Hepatocyte (in vitro differentiated cells): ENCODE results near the gene MYO1D. TPM values are rescaled to one million over a fixed set of nuclear protein-coding genes. Genes with fewer than 3 reads are reported as not detected.

Source experiments
- DNase-seq: peaks from one replicate; pipeline ENCODE4 v3.0.0-alpha.2; 2016; ENCODE audit warnings: low spot score
- H2AFZ ChIP-seq: fragments of 200-600 bp; sonication (generic); 2 replicates; pipeline ENCODE4 v1.6.0; 2016; ENCODE audit warnings: antibody characterized with exemption, mild to moderate bottlenecking
- H3K27ac ChIP-seq: fragments of 200-600 bp; sonication (generic); 2 replicates; pipeline ENCODE4 v1.5.1; 2016; ENCODE audit warnings: mild to moderate bottlenecking
- H3K27me3 ChIP-seq: fragments of 200-600 bp; sonication (generic); 2 replicates; pipeline ENCODE4 v1.6.1; 2016
- H3K36me3 ChIP-seq: fragments of 200-600 bp; sonication (generic); replicated peaks from 2 replicates; pipeline ENCODE4 v1.5.1; 2016; ENCODE audit warnings: low read depth; ENCODE audit not compliant: insufficient read depth
- H3K4me1 ChIP-seq: fragments of 200-600 bp; sonication (generic); 2 replicates; pipeline ENCODE4 v1.5.1; 2016; ENCODE audit warnings: mild to moderate bottlenecking, moderate library complexity; ENCODE audit not compliant: insufficient read depth
- H3K4me2 ChIP-seq: fragments of 200-600 bp; sonication (generic); 2 replicates; pipeline ENCODE4 v1.6.0; 2016
- H3K4me3 ChIP-seq: fragments of 200-600 bp; sonication (generic); 2 replicates; pipeline ENCODE4 v1.5.1; 2016; ENCODE audit warnings: mild to moderate bottlenecking
- H3K79me2 ChIP-seq: fragments of 200-600 bp; sonication (generic); 2 replicates; pipeline ENCODE4 v1.6.0; 2017; ENCODE audit warnings: mild to moderate bottlenecking
- H3K9me2 ChIP-seq: fragments of 200-600 bp; sonication (generic); replicated peaks from 2 replicates; pipeline ENCODE4 v1.6.0; 2017; ENCODE audit warnings: mild to moderate bottlenecking; ENCODE audit not compliant: insufficient read depth
- H3K9me3 ChIP-seq: fragments of 200-600 bp; sonication (generic); 2 replicates; pipeline ENCODE4 v1.5.1; 2016; ENCODE audit warnings: low read depth, mild to moderate bottlenecking
- H4K20me1 ChIP-seq: fragments of 200-600 bp; sonication (generic); 2 replicates; pipeline ENCODE4 v1.6.0; 2016; ENCODE audit warnings: mild to moderate bottlenecking; ENCODE audit not compliant: insufficient read depth, poor library complexity, severe bottlenecking
- EZH2 ChIP-seq: fragments of 200-600 bp; sonication (generic); IDR thresholded peaks from 2 replicates; pipeline ENCODE4 v1.6.1; 2016; ENCODE audit warnings: antibody characterized with exemption, mild to moderate bottlenecking, borderline replicate concordance
- EZH2phosphoT487 ChIP-seq: fragments of 200-600 bp; sonication (generic); IDR thresholded peaks from one replicate; pipeline ENCODE4 v1.6.1; 2018; ENCODE audit warnings: antibody characterized with exemption, mild to moderate bottlenecking, low read depth, moderate library complexity; ENCODE audit not compliant: unreplicated experiment, severe bottlenecking
- WGBS: methylation state at CpG from one replicate; pipeline ENCODE4 v1.1.6; 2016; ENCODE audit warnings: low lambda C conversion rate; ENCODE audit errors: missing lambda C conversion rate; 5-methylcytosine and 5-hydroxymethylcytosine counted together
- polyA plus RNA-seq: library from polyadenylated mRNA; unstranded; fragments of >200 nt; fragmentation: Nextera tagmentation; extraction: Ambion mirVana; gene quantifications from 2 replicates; pipeline ENCODE4 v1.2.1, GENCODE V29; 2016
- total RNA-seq: library from RNA; depleted of rRNA; stranded (reverse); fragments of >200 nt; gene quantifications from 2 replicates; pipeline ENCODE4 v1.2.3, GENCODE V29; 2014
- TF ChIP-seq, protein P1 (sequence below): fragments of 200-600 bp; sonication (generic); IDR thresholded peaks from 2 replicates; pipeline ENCODE4 v1.5.1; 2016; ENCODE audit warnings: antibody characterized with exemption, mild to moderate bottlenecking; ENCODE audit not compliant: poor library complexity

MYO1D gene
- total and polyA plus RNA-seq, 2 experiments from 2014 or later = 36.2 to 89.0 TPM

DNA sequence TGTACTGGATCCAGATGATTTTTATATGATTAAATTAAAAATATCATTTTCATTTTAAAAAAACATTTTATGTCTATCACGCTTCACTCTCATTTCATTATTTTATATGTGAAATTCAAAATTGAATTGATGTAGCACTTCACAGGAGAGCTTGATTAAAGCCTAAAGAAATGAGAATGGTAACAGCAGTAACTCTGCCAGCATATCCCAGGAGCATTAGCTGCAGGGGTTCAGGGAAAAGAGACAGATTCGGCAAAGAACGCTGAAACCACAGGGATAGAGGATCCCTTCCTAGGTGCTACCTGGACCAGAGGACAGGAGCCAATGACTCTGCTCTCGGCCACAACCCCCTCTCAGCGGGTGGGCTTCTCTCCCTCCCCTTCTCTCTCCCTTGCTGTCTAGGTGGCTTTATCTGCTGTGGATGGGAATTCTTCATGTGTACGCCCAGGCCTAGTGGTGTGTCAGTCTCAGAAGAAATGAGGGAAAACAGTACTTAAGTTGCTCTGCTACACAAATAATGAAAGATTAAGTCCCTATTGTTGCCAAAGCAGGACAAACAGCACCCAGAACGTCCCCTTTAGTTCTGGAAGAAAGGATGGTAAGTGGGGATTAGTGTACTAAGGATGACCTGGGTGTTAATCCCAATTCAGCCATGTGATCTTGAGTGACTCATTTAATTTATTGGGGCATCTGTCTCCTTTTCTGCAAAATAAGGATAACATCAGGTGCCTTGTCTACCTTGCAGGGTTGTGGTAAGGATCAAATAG, 266.9 kb downstream of the MYO1D start:
- Histone ChIP-seq H3K4me2 (no peak overlapping the region), H3K79me2 (peaks cover 3% of the 10 kb centered on the region), H2AFZ (no peak overlapping the region), H3K4me3 (no peak overlapping the region), H3K9me2 (no peaks in the 10 kb centered on the region), H3K27me3 (no peaks in the 10 kb centered on the region), H3K27ac (no peak overlapping the region), H3K9me3 (no peaks in the 10 kb centered on the region), H3K4me1 (no peaks in the 10 kb centered on the region), H4K20me1 (no peaks in the 10 kb centered on the region), H3K36me3 (no peaks in the 10 kb centered on the region)
- no peak for DNase-seq
- TF ChIP-seq, protein P1, sequence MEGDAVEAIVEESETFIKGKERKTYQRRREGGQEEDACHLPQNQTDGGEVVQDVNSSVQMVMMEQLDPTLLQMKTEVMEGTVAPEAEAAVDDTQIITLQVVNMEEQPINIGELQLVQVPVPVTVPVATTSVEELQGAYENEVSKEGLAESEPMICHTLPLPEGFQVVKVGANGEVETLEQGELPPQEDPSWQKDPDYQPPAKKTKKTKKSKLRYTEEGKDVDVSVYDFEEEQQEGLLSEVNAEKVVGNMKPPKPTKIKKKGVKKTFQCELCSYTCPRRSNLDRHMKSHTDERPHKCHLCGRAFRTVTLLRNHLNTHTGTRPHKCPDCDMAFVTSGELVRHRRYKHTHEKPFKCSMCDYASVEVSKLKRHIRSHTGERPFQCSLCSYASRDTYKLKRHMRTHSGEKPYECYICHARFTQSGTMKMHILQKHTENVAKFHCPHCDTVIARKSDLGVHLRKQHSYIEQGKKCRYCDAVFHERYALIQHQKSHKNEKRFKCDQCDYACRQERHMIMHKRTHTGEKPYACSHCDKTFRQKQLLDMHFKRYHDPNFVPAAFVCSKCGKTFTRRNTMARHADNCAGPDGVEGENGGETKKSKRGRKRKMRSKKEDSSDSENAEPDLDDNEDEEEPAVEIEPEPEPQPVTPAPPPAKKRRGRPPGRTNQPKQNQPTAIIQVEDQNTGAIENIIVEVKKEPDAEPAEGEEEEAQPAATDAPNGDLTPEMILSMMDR = no peak
- no peak for TF ChIP-seq EZH2
- TF ChIP-seq EZH2phosphoT487 = no peak
- 67% methylated on average over 7 of the region's 7 CpGs for WGBS

GRCh38 chr17:32609085-32609484, 267.8 kb downstream of the MYO1D start:
- H3K9me2 ChIP-seq = no peaks in the 10 kb centered on the region
- no peaks in the 10 kb centered on the region for H3K4me1 ChIP-seq
- no peak overlapping the region for H3K27ac ChIP-seq
- no peak overlapping the region for H3K4me3 ChIP-seq
- H3K27me3 ChIP-seq = no peaks in the 10 kb centered on the region
- no peaks in the 10 kb centered on the region for H3K36me3 ChIP-seq
- H3K4me2 ChIP-seq = no peak overlapping the region
- no peaks in the 10 kb centered on the region for H3K9me3 ChIP-seq
- H4K20me1 ChIP-seq = no peaks in the 10 kb centered on the region
- 90% methylated on average over 7 of the region's 7 CpGs for WGBS
- no peak for DNase-seq
- peaks cover 3% of the 10 kb centered on the region for H3K79me2 ChIP-seq
- TF ChIP-seq EZH2phosphoT487 (no peak), EZH2 (no peak)
- TF ChIP-seq, protein P1 = no peak
- no peak overlapping the region for H2AFZ ChIP-seq

GRCh38 chr17:32608267-32608666, 268.7 kb downstream of the MYO1D start:
- H3K79me2 ChIP-seq = peaks cover 3% of the 10 kb centered on the region
- H3K4me3 ChIP-seq = no peak overlapping the region
- no peak overlapping the region for H2AFZ ChIP-seq
- H3K4me2 ChIP-seq = no peak overlapping the region
- DNase-seq = no peak
- H4K20me1 ChIP-seq = no peaks in the 10 kb centered on the region
- H3K9me2 ChIP-seq = no peaks in the 10 kb centered on the region
- H3K27ac ChIP-seq = no peak overlapping the region
- H3K27me3 ChIP-seq = no peaks in the 10 kb centered on the region
- H3K9me3 ChIP-seq = no peaks in the 10 kb centered on the region
- no peaks in the 10 kb centered on the region for H3K36me3 ChIP-seq
- no peaks in the 10 kb centered on the region for H3K4me1 ChIP-seq
- TF ChIP-seq EZH2phosphoT487 (no peak), EZH2 (no peak)
- TF ChIP-seq, protein P1 = no peak
